HG02759 (cell line): ENCODE data around the gene SACM1L.
A peak's percentile ranks its signal among the peaks of the same experiment; 100 is the strongest.

Source experiments
- ATAC-seq: cut with Tn5 transposase; IDR thresholded peaks from one replicate; pipeline ENCODE4 v1.9.1; 2021; ENCODE audit warnings: mild to moderate bottlenecking, moderate library complexity; ENCODE audit not compliant: unreplicated experiment

SACM1L gene

DNA sequence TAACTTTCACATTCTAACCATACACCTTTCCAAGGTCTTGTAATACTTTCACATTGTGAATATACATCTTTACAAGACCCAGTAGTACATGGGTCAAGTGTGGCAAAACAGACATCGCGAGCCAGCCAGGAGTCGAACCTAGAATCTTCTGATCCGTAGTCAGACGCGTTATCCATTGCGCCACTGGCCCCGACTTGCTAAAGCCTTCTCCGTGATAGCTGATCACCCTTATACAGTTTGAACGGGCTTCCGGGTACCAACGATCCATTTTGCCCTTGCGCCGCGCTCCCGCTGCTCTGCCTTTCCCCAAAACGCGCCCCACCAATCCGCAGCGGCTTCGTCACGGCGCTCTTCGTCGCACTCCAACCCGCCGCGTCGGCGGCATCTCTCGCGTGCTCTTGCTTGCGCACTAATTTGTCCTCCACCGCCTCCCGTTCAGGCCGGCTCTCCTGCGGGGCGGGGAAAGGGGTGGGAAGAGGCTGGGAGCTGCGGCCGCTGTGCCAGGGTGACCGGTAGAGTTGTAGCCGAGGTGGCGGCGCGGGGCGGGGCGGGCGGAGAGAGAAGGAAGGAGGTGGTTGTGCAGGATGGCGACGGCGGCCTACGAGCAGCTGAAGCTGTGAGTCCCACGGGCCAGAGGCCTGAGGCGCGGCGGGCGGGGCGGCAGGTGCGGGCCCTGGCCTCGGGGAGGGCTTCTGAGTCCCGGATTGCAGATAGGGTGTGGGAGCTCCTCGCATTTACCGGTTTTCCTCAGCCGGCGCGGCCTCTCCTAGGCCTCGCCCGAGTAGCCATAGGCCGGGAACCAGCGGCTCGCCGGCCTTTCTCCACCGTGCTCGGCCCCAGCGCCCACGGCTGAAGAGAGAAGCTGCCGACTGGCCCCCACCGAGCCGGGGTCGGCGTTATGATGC, at the start of gene SACM1L:
SACM1L (plus strand) TSS at position 515 of the 905 bp plus-strand sequence; CDS start at position 585, 70 bp downstream.
- peak; percentile 89 for ATAC-seq

- no peak for ATAC-seq
Observed at GRCh38 chr3:45640091-45640507, 49.1 kb upstream of the SACM1L start.

GRCh38 chr3:45640724-45641361, 48.4 kb upstream of the SACM1L start:
- no peak for ATAC-seq

DNA sequence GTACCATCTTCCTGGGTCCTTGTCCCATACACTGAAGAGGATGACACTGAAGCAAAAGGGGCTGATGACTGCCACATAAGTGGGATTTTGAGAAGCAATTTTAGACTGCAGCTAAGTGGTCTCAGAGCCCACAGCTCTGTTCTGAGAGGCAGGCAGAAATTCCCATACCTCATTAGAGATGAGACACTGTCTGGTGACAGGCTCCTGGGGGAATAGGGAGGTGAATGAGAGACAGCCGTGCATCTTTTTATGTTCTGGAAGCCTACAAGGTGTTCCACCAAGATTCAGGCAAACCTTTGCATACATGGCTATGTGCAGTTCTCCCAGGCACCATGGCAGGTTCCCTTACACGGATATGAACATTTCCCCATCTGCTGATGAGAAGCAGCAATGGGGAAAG, 47.4 kb upstream of the SACM1L start:
- no peak for ATAC-seq

- no peak for ATAC-seq
Observed at GRCh38 chr3:45642731-45643152, 46.5 kb upstream of the SACM1L start.

DNA sequence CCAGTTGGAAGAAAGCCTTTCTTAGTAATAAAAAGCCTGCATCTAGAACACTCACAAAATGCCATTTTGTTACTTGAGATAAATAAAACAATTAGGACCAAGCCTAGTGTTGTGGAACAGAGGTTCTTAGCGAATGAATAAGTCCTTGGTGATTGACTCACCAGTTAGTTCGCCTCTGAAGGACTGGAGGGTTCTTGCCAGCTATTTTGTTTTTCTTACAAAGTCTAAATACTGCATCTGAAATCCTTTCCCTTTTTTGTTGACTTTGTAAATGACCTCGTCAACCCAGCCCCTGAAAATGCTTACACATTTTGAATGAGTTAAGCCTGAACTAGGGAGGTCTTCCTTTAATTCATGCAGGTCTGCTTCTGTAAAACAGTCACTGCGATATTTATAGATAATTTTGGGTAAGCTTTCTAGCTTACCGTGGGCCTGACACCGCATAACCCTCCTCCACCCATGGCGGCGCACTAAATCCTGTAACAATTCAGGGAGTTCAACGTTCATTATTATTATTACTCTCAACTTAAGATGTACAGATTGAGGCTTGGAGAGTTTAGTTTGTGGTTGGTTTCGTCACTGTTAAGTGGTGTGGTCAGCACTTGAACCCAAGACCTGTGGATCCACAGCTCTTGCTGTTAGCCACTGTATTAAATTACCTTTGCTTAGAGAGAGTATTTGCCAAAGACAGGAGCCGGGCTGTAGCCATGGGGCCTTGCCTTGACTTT, 45.0 kb upstream of the SACM1L start:
- no peak for ATAC-seq

GRCh38 chr3:45644791-45645201, 44.4 kb upstream of the SACM1L start:
- no peak for ATAC-seq

DNA sequence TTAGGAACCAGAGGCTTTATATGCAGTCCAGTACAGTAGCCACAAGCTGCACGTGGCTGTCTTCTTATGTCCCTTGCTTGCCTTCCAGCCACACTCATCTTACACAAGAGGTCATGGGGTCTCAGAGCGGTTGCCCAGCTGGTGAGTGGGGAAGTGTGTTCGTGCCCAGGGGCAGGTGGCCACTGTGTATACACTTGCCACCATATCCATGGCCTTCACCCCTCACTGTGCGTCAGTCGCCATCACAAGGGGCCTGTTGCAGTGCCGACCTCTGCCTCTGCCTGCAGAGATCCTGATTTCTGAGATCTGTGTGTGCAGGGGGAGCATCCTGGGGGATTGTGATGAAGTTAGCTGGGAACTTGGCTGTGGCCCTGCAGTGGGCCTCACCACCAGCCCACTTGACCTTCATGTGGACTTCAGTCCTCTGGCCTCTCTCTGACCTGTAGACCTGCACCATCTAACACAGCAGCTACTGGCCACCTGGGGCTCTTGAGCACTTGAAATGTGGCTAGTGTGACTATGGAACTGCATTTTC, 43.1 kb upstream of the SACM1L start:
- ATAC-seq = no peak

GRCh38 chr3:45647148-45647619, 42.0 kb upstream of the SACM1L start:
- no peak for ATAC-seq

- ATAC-seq = no peak
Observed at GRCh38 chr3:45653205-45653604, 36.0 kb upstream of the SACM1L start.

- ATAC-seq = no peak
Observed at GRCh38 chr3:45654397-45654944, 34.7 kb upstream of the SACM1L start.

GRCh38 chr3:45655906-45656305, 33.3 kb upstream of the SACM1L start:
- no peak for ATAC-seq

GRCh38 chr3:45656575-45657363, 32.4 kb upstream of the SACM1L start:
- ATAC-seq = peak; percentile 76

GRCh38 chr3:45657853-45658252, 31.3 kb upstream of the SACM1L start:
- no peak for ATAC-seq

DNA sequence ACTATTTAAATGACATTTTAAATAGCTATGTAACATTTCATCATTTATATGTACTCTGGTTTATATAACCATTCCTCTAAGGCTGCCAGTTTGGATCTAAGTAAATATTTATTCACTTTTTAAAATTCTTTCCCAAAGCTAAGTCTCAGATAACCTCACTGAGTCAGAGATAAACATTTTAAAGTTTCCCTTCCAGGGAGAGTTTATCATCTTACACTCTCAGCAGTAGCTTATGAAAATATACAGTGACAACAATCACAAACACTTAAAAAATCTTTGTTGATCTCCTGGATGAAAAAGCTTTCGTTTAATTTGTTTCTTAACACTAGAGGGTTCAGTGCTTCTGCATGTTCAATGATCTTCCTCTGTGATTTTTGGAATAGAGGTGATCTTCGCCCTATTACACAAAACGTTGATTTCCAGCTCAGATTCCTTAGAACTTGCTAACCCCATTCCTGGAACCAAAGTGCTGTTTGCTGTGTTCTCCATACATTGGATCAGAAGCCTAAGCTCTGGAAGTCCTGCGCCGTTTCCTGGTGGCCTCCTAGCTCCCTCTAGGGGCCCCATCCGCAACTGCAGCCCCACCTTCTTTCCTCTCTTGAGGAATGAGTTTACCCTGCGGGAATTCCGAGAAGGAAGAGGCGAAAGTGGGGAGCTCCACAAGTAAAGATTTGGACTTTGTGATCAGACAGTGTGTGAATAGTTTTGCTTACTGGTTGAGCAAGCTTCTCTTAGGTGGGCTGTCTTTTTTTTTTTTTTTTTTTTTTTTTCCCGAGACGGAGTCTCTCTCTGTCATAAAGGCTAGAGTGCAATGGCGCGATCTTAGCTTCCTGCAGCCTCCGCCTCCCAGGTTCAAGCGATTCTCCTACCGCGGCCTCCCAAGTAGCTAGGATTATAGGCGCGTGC, 29.3 kb upstream of the SACM1L start:
- no peak for ATAC-seq

GRCh38 chr3:45660567-45660901, 28.7 kb upstream of the SACM1L start:
- no peak for ATAC-seq

GRCh38 chr3:45664578-45664977, 24.6 kb upstream of the SACM1L start:
- ATAC-seq = peak; percentile 82

GRCh38 chr3:45665101-45665572, 24.1 kb upstream of the SACM1L start:
- no peak for ATAC-seq
